ENCODE data around the gene FAM210A.

DNA sequence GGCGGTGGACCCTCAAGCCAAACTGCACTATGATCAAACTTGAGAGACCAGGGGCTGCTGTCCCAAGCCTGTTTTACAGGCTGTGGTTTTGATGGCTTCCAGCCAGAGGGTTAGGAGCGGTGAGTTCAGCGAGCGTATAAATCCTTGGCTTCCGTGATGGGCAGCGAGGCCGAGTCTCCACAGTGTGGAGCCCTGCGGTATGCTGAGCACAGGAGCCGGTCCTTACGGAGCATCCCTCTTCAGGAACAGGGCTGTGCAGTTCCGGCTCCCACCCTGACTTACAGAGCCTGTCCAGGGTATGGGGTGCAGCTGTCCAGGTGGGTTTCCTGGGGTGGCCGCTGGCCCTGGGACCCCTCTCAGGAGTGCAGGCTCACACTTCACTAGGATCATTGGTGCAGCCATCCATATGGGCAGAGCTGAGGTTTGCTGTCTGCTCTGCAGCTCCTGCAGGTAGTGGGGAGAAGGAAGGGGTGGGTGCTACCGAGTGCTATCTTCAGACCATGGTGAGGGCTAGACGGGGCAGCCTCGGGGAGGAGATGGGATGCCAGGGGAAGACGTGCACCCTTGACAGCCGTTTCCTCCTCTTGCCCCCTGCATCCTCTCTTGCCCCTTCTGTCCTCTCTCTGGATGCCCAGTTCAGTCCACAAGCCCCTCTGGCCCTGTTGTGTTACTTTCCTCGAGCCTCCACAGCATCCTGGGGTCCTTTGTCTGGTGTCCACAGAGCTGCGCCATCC, 104.3 kb downstream of the FAM210A start:
- TF ChIP-seq POLR2AphosphoS5 (IDR thresholded peaks at IDR 0.05) (no peak), POLR2A (IDR thresholded peaks at IDR 0.05; ENCODE audit: low read depth) (no peak)
